ENCODE results near the gene RPL32. TPM values are rescaled to one million over a fixed set of nuclear protein-coding genes. Genes with fewer than 3 reads are reported as not detected.

The RPL32 gene
- total RNA-seq, 1 experiment from 2014 or later, result 1,643 TPM

DNA sequence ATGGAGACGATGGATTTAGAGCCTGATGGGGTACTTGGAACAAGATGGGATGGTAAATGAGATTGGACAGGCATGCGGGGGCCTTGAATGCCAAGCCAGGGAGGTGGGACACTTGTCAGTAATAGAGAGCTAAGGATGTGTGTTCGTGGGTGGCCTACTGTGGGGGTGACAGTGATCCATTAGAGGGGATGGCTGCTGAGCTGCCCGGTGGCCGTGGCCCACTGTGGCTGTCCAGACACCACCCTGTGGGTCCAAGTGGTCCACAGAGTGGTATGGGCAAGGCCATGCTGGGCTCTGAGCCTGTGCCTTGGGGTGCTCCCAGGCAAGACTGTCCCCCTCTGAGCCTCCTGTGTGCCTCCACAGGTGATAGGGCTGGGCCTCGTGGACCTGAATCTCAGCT is 27.4 kb downstream of the RPL32 start:
- TF ChIP-seq, protein P1, sequence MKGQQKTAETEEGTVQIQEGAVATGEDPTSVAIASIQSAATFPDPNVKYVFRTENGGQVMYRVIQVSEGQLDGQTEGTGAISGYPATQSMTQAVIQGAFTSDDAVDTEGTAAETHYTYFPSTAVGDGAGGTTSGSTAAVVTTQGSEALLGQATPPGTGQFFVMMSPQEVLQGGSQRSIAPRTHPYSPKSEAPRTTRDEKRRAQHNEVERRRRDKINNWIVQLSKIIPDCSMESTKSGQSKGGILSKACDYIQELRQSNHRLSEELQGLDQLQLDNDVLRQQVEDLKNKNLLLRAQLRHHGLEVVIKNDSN (CRISPR knock-in tag; IDR thresholded peaks at IDR 0.05), result no peak
- TF ChIP-seq, protein P2, sequence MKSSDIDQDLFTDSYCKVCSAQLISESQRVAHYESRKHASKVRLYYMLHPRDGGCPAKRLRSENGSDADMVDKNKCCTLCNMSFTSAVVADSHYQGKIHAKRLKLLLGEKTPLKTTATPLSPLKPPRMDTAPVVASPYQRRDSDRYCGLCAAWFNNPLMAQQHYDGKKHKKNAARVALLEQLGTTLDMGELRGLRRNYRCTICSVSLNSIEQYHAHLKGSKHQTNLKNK (CRISPR knock-in tag; IDR thresholded peaks at IDR 0.05), result no peak
- TF ChIP-seq FOXP1 (CRISPR knock-in tag; IDR thresholded peaks at IDR 0.05; ENCODE audit: borderline replicate concordance) (no peak), ZNF396 (CRISPR knock-in tag; IDR thresholded peaks at IDR 0.05; ENCODE audit: borderline replicate concordance) (no peak)
- CTCF ChIA-PET, result interaction anchor here (1.0 to 1.8 kb wide), 2 partner anchors 9 to 28 kb away, joined by 3 to 7 read pairs; partner anchors contain the start of gene RPL32
- no peak overlapping the region for H3K27ac Mint-ChIP-seq
- DNase-seq (ENCODE audit: low spot score) (no peak), ATAC-seq (no peak)
- H3K27me3 Mint-ChIP-seq (ENCODE audit: low read depth), result no peaks in the 10 kb centered on the region
- H3K36me3 Mint-ChIP-seq, result no peaks in the 10 kb centered on the region
- H3K9me3 Mint-ChIP-seq, result no peaks in the 10 kb centered on the region
- POLR2A ChIA-PET, result no interaction called here
- peaks cover 13% of the 10 kb centered on the region for H3K4me1 Mint-ChIP-seq
- no peak overlapping the region for H3K4me3 Mint-ChIP-seq

DNA sequence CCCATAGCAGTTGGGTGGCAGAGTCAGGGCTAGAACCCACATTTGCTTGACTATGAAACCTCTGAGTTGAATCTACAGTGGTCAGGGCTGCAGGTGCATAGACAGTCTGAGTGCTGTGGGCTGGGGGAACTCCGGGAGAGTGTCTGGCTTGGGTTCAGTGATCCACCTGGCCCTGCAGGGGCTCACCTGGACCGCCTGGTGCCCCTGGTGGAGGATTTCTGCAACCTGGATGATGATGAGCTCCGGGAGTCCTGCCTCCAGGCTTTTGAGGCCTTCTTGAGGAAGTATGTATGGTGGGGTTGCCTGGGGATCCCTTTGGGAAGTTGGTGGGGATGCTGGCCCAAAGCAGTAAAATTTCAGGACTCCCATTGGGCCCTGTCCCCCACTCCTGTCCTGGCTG is 28.6 kb downstream of the RPL32 start:
- Mint-ChIP-seq H3K27me3 (ENCODE audit: low read depth) (no peaks in the 10 kb centered on the region; the same call in 1 of the 2 replicates), H3K4me3 (no peak overlapping the region), H3K27ac (no peak overlapping the region), H3K4me1 (peaks cover 13% of the 10 kb centered on the region), H3K36me3 (no peaks in the 10 kb centered on the region), H3K9me3 (no peaks in the 10 kb centered on the region)
- ChIA-PET POLR2A (no interaction called here), CTCF (interaction anchor here (0.7 to 1.8 kb wide), 6 partner anchors 10 to 1309 kb away, joined by 3 to 7 read pairs (median 4); partner anchors contain the start of gene CAND2)
- ATAC-seq (no peak), DNase-seq (ENCODE audit: low spot score) (no peak)
- TF ChIP-seq, protein P3, sequence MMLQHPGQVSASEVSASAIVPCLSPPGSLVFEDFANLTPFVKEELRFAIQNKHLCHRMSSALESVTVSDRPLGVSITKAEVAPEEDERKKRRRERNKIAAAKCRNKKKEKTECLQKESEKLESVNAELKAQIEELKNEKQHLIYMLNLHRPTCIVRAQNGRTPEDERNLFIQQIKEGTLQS (CRISPR knock-in tag; conservative IDR thresholded peaks at IDR 0.05), result no peak
- TF ChIP-seq, protein P4, sequence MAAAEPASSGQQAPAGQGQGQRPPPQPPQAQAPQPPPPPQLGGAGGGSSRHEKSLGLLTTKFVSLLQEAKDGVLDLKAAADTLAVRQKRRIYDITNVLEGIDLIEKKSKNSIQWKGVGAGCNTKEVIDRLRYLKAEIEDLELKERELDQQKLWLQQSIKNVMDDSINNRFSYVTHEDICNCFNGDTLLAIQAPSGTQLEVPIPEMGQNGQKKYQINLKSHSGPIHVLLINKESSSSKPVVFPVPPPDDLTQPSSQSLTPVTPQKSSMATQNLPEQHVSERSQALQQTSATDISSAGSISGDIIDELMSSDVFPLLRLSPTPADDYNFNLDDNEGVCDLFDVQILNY (CRISPR knock-in tag; IDR thresholded peaks at IDR 0.05), result no peak
- no peak for TF ChIP-seq ZNF317 (CRISPR knock-in tag; IDR thresholded peaks at IDR 0.05; ENCODE audit: borderline replicate concordance, low read depth)
- TF ChIP-seq, protein P5, sequence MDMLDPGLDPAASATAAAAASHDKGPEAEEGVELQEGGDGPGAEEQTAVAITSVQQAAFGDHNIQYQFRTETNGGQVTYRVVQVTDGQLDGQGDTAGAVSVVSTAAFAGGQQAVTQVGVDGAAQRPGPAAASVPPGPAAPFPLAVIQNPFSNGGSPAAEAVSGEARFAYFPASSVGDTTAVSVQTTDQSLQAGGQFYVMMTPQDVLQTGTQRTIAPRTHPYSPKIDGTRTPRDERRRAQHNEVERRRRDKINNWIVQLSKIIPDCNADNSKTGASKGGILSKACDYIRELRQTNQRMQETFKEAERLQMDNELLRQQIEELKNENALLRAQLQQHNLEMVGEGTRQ (CRISPR knock-in tag; IDR thresholded peaks at IDR 0.05), result no peak
- TF ChIP-seq, protein P6, sequence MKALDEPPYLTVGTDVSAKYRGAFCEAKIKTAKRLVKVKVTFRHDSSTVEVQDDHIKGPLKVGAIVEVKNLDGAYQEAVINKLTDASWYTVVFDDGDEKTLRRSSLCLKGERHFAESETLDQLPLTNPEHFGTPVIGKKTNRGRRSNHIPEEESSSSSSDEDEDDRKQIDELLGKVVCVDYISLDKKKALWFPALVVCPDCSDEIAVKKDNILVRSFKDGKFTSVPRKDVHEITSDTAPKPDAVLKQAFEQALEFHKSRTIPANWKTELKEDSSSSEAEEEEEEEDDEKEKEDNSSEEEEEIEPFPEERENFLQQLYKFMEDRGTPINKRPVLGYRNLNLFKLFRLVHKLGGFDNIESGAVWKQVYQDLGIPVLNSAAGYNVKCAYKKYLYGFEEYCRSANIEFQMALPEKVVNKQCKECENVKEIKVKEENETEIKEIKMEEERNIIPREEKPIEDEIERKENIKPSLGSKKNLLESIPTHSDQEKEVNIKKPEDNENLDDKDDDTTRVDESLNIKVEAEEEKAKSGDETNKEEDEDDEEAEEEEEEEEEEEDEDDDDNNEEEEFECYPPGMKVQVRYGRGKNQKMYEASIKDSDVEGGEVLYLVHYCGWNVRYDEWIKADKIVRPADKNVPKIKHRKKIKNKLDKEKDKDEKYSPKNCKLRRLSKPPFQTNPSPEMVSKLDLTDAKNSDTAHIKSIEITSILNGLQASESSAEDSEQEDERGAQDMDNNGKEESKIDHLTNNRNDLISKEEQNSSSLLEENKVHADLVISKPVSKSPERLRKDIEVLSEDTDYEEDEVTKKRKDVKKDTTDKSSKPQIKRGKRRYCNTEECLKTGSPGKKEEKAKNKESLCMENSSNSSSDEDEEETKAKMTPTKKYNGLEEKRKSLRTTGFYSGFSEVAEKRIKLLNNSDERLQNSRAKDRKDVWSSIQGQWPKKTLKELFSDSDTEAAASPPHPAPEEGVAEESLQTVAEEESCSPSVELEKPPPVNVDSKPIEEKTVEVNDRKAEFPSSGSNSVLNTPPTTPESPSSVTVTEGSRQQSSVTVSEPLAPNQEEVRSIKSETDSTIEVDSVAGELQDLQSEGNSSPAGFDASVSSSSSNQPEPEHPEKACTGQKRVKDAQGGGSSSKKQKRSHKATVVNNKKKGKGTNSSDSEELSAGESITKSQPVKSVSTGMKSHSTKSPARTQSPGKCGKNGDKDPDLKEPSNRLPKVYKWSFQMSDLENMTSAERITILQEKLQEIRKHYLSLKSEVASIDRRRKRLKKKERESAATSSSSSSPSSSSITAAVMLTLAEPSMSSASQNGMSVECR (CRISPR knock-in tag; IDR thresholded peaks at IDR 0.05; ENCODE audit: borderline replicate concordance), result no peak
- TF ChIP-seq, protein P7, sequence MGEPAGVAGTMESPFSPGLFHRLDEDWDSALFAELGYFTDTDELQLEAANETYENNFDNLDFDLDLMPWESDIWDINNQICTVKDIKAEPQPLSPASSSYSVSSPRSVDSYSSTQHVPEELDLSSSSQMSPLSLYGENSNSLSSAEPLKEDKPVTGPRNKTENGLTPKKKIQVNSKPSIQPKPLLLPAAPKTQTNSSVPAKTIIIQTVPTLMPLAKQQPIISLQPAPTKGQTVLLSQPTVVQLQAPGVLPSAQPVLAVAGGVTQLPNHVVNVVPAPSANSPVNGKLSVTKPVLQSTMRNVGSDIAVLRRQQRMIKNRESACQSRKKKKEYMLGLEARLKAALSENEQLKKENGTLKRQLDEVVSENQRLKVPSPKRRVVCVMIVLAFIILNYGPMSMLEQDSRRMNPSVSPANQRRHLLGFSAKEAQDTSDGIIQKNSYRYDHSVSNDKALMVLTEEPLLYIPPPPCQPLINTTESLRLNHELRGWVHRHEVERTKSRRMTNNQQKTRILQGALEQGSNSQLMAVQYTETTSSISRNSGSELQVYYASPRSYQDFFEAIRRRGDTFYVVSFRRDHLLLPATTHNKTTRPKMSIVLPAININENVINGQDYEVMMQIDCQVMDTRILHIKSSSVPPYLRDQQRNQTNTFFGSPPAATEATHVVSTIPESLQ (CRISPR knock-in tag; IDR thresholded peaks at IDR 0.05), result no peak
- no peak for TF ChIP-seq ESRRA (CRISPR knock-in tag; IDR thresholded peaks at IDR 0.05; ENCODE audit: borderline replicate concordance)
- no peak for TF ChIP-seq SMAD4 (CRISPR knock-in tag; IDR thresholded peaks at IDR 0.05)
- no peak for TF ChIP-seq CBFB (CRISPR knock-in tag; IDR thresholded peaks at IDR 0.05; ENCODE audit: low read depth)
- TF ChIP-seq, protein P8, sequence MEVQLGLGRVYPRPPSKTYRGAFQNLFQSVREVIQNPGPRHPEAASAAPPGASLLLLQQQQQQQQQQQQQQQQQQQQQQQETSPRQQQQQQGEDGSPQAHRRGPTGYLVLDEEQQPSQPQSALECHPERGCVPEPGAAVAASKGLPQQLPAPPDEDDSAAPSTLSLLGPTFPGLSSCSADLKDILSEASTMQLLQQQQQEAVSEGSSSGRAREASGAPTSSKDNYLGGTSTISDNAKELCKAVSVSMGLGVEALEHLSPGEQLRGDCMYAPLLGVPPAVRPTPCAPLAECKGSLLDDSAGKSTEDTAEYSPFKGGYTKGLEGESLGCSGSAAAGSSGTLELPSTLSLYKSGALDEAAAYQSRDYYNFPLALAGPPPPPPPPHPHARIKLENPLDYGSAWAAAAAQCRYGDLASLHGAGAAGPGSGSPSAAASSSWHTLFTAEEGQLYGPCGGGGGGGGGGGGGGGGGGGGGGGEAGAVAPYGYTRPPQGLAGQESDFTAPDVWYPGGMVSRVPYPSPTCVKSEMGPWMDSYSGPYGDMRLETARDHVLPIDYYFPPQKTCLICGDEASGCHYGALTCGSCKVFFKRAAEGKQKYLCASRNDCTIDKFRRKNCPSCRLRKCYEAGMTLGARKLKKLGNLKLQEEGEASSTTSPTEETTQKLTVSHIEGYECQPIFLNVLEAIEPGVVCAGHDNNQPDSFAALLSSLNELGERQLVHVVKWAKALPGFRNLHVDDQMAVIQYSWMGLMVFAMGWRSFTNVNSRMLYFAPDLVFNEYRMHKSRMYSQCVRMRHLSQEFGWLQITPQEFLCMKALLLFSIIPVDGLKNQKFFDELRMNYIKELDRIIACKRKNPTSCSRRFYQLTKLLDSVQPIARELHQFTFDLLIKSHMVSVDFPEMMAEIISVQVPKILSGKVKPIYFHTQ (CRISPR knock-in tag; IDR thresholded peaks at IDR 0.05), result no peak
- no peak for TF ChIP-seq TEAD4 (CRISPR knock-in tag; IDR thresholded peaks at IDR 0.05)
- TF ChIP-seq ZNF671 (CRISPR knock-in tag; IDR thresholded peaks at IDR 0.05), result no peak
- TF ChIP-seq CREM (CRISPR knock-in tag; IDR thresholded peaks at IDR 0.05), result no peak
- TF ChIP-seq SP1 (CRISPR knock-in tag; conservative IDR thresholded peaks at IDR 0.05), result no peak
- no peak for TF ChIP-seq SOX15 (CRISPR knock-in tag; IDR thresholded peaks at IDR 0.05)
- TF ChIP-seq KAT7 (CRISPR knock-in tag; IDR thresholded peaks at IDR 0.05; ENCODE audit: borderline replicate concordance), result no peak
- TF ChIP-seq ATF1 (CRISPR knock-in tag; IDR thresholded peaks at IDR 0.05), result no peak
- no peak for TF ChIP-seq NR3C1 (CRISPR knock-in tag; conservative IDR thresholded peaks at IDR 0.05; ENCODE audit: low read depth)
